Spinal cord (tissue), 10 donors: Measurements from ENCODE around the gene FZR1. TPM values are rescaled to one million over a fixed set of nuclear protein-coding genes. Genes with fewer than 3 reads are reported as not detected.

Source experiments
- DNase-seq, 6 donors: peaks; one replicate each; pipeline versions ENCODE4 v3.0.0 to v3.0.0-alpha.2; 2013 to 2015; ENCODE audit warnings: low spot score in 6 of 6, low read depth in 4 of 6
- H3K27ac ChIP-seq: one replicate; pipeline ENCODE4 v1.5.1; 2013; ENCODE audit warnings: low read depth, low read length, control low read depth
- H3K27me3 ChIP-seq: one replicate; pipeline ENCODE4 v1.6.1; 2013; ENCODE audit warnings: low read length; ENCODE audit not compliant: control insufficient read depth, insufficient read depth
- H3K36me3 ChIP-seq: one replicate; pipeline ENCODE4 v1.6.1; 2013; ENCODE audit warnings: low read length; ENCODE audit not compliant: control insufficient read depth, insufficient read depth
- H3K4me1 ChIP-seq: one replicate; pipeline ENCODE4 v1.6.1; 2013; ENCODE audit warnings: low read length; ENCODE audit not compliant: control insufficient read depth, insufficient read depth
- H3K4me3 ChIP-seq: one replicate; pipeline ENCODE4 v1.5.1; 2013; ENCODE audit warnings: low read depth, low read length, control low read depth
- H3K9me3 ChIP-seq: one replicate; pipeline ENCODE4 v1.6.1; 2013; ENCODE audit warnings: low read length; ENCODE audit not compliant: control insufficient read depth, insufficient read depth
- WGBS: methylation state at CpG from one replicate; pipeline ENCODE4 v1.1.5; 2013; ENCODE audit warnings: missing lambda C conversion rate; ENCODE audit not compliant: insufficient coverage; 5-methylcytosine and 5-hydroxymethylcytosine counted together
- long read RNA-seq, 4 donors: transcript quantifications; one replicate each; lab custom pipeline, GENCODE V29; 2026
- polyA plus RNA-seq, 2 donors: library from polyadenylated mRNA; unstranded; fragments of 120-200 nt; gene quantifications; one replicate each; pipeline ENCODE4 v1.2.1, GENCODE V29; 2013; ENCODE audit not compliant: insufficient read length in 2 of 2
- total RNA-seq, 2 donors: library from RNA; depleted of rRNA in 1 of 2; stranded (reverse); fragments of 120-200 nt in 1 of 2; fragments of >200 nt in 1 of 2; gene quantifications; one replicate each; pipeline versions ENCODE4 v1.2.3 to v1.2.4, GENCODE V29; 2013 to 2014
- donor health status: healthy.

Gene FZR1
- total RNA-seq (10 to 100 TPM; 35.4 to 38.9 TPM), polyA plus RNA-seq (100 to 1,000 TPM in 1 of 2 donors, 10 to 100 TPM in 1; 89.4 to 111 TPM)
- long read RNA-seq, donor 1, full-length matches to known transcripts = 20 of 31 reads
- long read RNA-seq, donor 1, partial matches to known transcripts = 0 of 31 reads
- long read RNA-seq, donor 1, other reads (novel, unspliced or antisense) = 11 of 31 reads
- long read RNA-seq, donor 2, full-length matches to known transcripts = 5 of 12 reads
- long read RNA-seq, donor 2, partial matches to known transcripts = 7 of 12 reads
- long read RNA-seq, donor 2, other reads (novel, unspliced or antisense) = 0 of 12 reads
- long read RNA-seq, donor 3, full-length matches to known transcripts = 10 of 16 reads
- long read RNA-seq, donor 3, partial matches to known transcripts = 6 of 16 reads
- long read RNA-seq, donor 3, other reads (novel, unspliced or antisense) = 0 of 16 reads
- long read RNA-seq, donor 4, full-length matches to known transcripts = 2 of 7 reads
- long read RNA-seq, donor 4, partial matches to known transcripts = 5 of 7 reads
- long read RNA-seq, donor 4, other reads (novel, unspliced or antisense) = 0 of 7 reads

GRCh38 chr19:3505598-3506383, at the start of gene FZR1:
TSS of gene FZR1 (plus strand) at chr19:3506311. CDS start at chr19:3522990, 16,679 bp downstream.
- 2% methylated on average over 79 of the region's 79 CpGs for WGBS
- H3K4me3 ChIP-seq = peak within 1 kb of the TSS; percentile 89

GRCh38 chr19:3456925-3457527, 49.1 kb upstream of the FZR1 start:
- WGBS = 71% methylated on average over 14 of the region's 18 CpGs
- Histone ChIP-seq H3K9me3 (no peaks in the 10 kb centered on the region), H3K36me3 (peaks cover 85% of the 10 kb centered on the region), H3K4me1 (peaks cover 38% of the 10 kb centered on the region), H3K4me3 (no peak overlapping the region), H3K27ac (peak overlapping the region; percentile 80), H3K27me3 (peaks cover 2% of the 10 kb centered on the region)
- DNase-seq = no peak

More at GRCh38 chr19:3505598-3506383, at the start of gene FZR1:
- Histone ChIP-seq H3K36me3 (peaks cover 30% of the 10 kb centered on the region), H3K9me3 (no peaks in the 10 kb centered on the region), H3K27me3 (no peaks in the 10 kb centered on the region), H3K27ac (peak within 1 kb of the TSS; percentile 83), H3K4me1 (peaks cover 44% of the 10 kb centered on the region)
- DNase-seq = peak; percentile 94 to 99 (median 98)

GRCh38 chr19:3457528-3458228, 48.4 kb upstream of the FZR1 start:
- peaks cover 2% of the 10 kb centered on the region for H3K27me3 ChIP-seq
- H3K4me1 ChIP-seq = peaks cover 38% of the 10 kb centered on the region
- no peak overlapping the region for H3K4me3 ChIP-seq
- peaks cover 81% of the 10 kb centered on the region for H3K36me3 ChIP-seq
- DNase-seq = no peak
- 35% methylated on average over 16 of the region's 22 CpGs for WGBS
- peak overlapping the region; percentile 80 for H3K27ac ChIP-seq
- no peaks in the 10 kb centered on the region for H3K9me3 ChIP-seq

GRCh38 chr19:3458229-3459088, 47.7 kb upstream of the FZR1 start:
- Histone ChIP-seq H3K4me1 (peaks cover 38% of the 10 kb centered on the region), H3K27ac (peak overlapping the region; percentile 80)
- WGBS = 28% methylated on average over 16 of the region's 19 CpGs

GRCh38 chr19:3459089-3459881, 46.8 kb upstream of the FZR1 start:
- peak in 3 of 6 donors; percentile 62 to 92 (median 75) for DNase-seq
- Histone ChIP-seq H3K4me3 (no peak overlapping the region), H3K27me3 (peaks cover 2% of the 10 kb centered on the region), H3K9me3 (no peaks in the 10 kb centered on the region), H3K4me1 (peaks cover 46% of the 10 kb centered on the region), H3K36me3 (peaks cover 81% of the 10 kb centered on the region), H3K27ac (peak overlapping the region; percentile 80)
- WGBS = 16% methylated on average over 21 of the region's 26 CpGs

More at GRCh38 chr19:3458229-3459088, 47.7 kb upstream of the FZR1 start:
- Histone ChIP-seq H3K9me3 (no peaks in the 10 kb centered on the region), H3K36me3 (peaks cover 81% of the 10 kb centered on the region), H3K27me3 (peaks cover 2% of the 10 kb centered on the region), H3K4me3 (no peak overlapping the region)
- no peak for DNase-seq

- WGBS = 68% methylated on average over 9 of the region's 15 CpGs
- no peaks in the 10 kb centered on the region for H3K9me3 ChIP-seq
- peaks cover 76% of the 10 kb centered on the region for H3K36me3 ChIP-seq
- no peak for DNase-seq
- no peak overlapping the region for H3K4me3 ChIP-seq
- peaks cover 2% of the 10 kb centered on the region for H3K27me3 ChIP-seq
- peaks cover 53% of the 10 kb centered on the region for H3K4me1 ChIP-seq
- peak overlapping the region; percentile 80 for H3K27ac ChIP-seq
Measured at GRCh38 chr19:3459965-3460582, 46.0 kb upstream of the FZR1 start.

- Histone ChIP-seq H3K36me3 (peaks cover 51% of the 10 kb centered on the region), H3K27ac (no peak overlapping the region), H3K27me3 (peaks cover 2% of the 10 kb centered on the region), H3K9me3 (no peaks in the 10 kb centered on the region), H3K4me3 (no peak overlapping the region), H3K4me1 (peaks cover 59% of the 10 kb centered on the region)
- no peak for DNase-seq
- 44% methylated on average over 49 of the region's 58 CpGs for WGBS
Measured at GRCh38 chr19:3462991-3463713, 43.0 kb upstream of the FZR1 start.
